Measurements from ENCODE around the gene MAP4. TPM values are rescaled to one million over a fixed set of nuclear protein-coding genes. Genes with fewer than 3 reads are reported as not detected.

The MAP4 gene
- total RNA-seq, 1 experiment from 2014 or later, result 140 TPM

GRCh38 chr3:47897954-47898353 lies 118.3 kb downstream of the MAP4 start:
- H3K4me3 Mint-ChIP-seq, result no peak overlapping the region
- Histone ChIP-seq H3K79me2 (ENCODE audit: insufficient read depth, low read length) (no peaks in the 10 kb centered on the region), H3K18ac (ENCODE audit: insufficient read length, low read depth, low read length) (no peak overlapping the region)

More at GRCh38 chr3:47897954-47898353, 118.3 kb downstream of the MAP4 start:
- Histone ChIP-seq H3K79me1 (ENCODE audit: insufficient read depth, low read depth, low read length, poor library complexity, severe bottlenecking) (no peaks in the 10 kb centered on the region), H4K20me1 (ENCODE audit: control insufficient read depth, insufficient read depth, insufficient read length) (no peaks in the 10 kb centered on the region), H3K9me3 (ENCODE audit: control insufficient read depth, low read depth, low read length) (no peaks in the 10 kb centered on the region), H3K27me3 (ENCODE audit: insufficient read depth, low read length) (no peaks in the 10 kb centered on the region), H4K5ac (ENCODE audit: insufficient read length, low read depth, low read length) (no peak overlapping the region), H2BK5ac (ENCODE audit: insufficient read length, low read length) (no peak overlapping the region), H3K27ac (ENCODE audit: insufficient read length, low read depth, low read length) (no peak overlapping the region), H2BK120ac (ENCODE audit: low read depth, low read length, poor library complexity, severe bottlenecking) (no peak overlapping the region), H4K91ac (ENCODE audit: insufficient read length, low read depth, low read length) (no peak overlapping the region), H2BK15ac (ENCODE audit: low read depth, low read length) (no peak overlapping the region), H3T11ph (ENCODE audit: low read length) (no peak overlapping the region), H4K8ac (replicated peaks; ENCODE audit: insufficient read length, low read depth, low read length) (no peak overlapping the region), H3K4me2 (ENCODE audit: insufficient read depth, insufficient read length, low read length) (no peak overlapping the region), H2AK5ac (ENCODE audit: insufficient read length, low read length) (no peak overlapping the region), H3K14ac (ENCODE audit: insufficient read depth, low read length) (no peak overlapping the region), H3K9ac (ENCODE audit: extremely low read depth, insufficient read length, low read length) (no peak overlapping the region), H2AFZ (ENCODE audit: low read length) (no peak overlapping the region), H2BK12ac (ENCODE audit: insufficient read length, low read depth, low read length) (no peak overlapping the region), H2BK20ac (ENCODE audit: low read depth, low read length, poor library complexity, severe bottlenecking) (no peak overlapping the region), H3K4me1 (ENCODE audit: insufficient read depth, low read length) (peaks cover 3% of the 10 kb centered on the region), H3K4ac (ENCODE audit: low read depth, low read length) (no peak overlapping the region), H3K56ac (ENCODE audit: insufficient read length, low read depth, low read length) (no peak overlapping the region), H3K23ac (ENCODE audit: insufficient read length, low read depth, low read length) (no peak overlapping the region), H3K23me2 (ENCODE audit: insufficient read length, low read depth, low read length, poor library complexity, severe bottlenecking) (no peaks in the 10 kb centered on the region)
- Mint-ChIP-seq H3K36me3 (ENCODE audit: insufficient read depth in 1 of 3, low read depth in 3 of 3) (peaks cover 4 to 24% (median 6%) of the 10 kb centered on the region in 3 experiments; a peak in 5 of 7 replicates), H3K27ac (no peak overlapping the region; a peak in 1 of 7 replicates), H3K9me3 (no peaks in the 10 kb centered on the region), H3K27me3 (ENCODE audit: low read depth) (no peaks in the 10 kb centered on the region), H3K4me1 (peaks cover 11 to 12% of the 10 kb centered on the region in 2 experiments)
- no peak for TF ChIP-seq CTCF (conservative IDR thresholded peaks at IDR 0.05)
- no peak for DNase-seq
- WGBS (ENCODE audit: extremely low coverage, insufficient read length, low lambda C conversion rate), result no CpG with 5 or more reads among the region's 3 CpGs

All from H9 (cell line).